Psoas muscle (tissue), 8 donors: ENCODE data around the gene NHP2. TPM values are rescaled to one million over a fixed set of nuclear protein-coding genes. Genes with fewer than 3 reads are reported as not detected.
"Not testable (repeated sequence)": the region's sequence is repeated elsewhere in the genome, so short reads cannot be mapped to it uniquely, and the experiment has no call there.

ENCODE experiments used
- ATAC-seq, 4 donors: fragments of 200-7000 bp; cut with Tn5 transposase; one replicate each; pipeline ENCODE4 v1.9.1; 2020; ENCODE audit warnings: moderate library complexity in 3 of 4, mild to moderate bottlenecking in 2 of 4
- DNase-seq, 2 donors: peaks; one replicate each; pipeline ENCODE4 v3.0.0-alpha.2; 2020
- H3K27ac ChIP-seq: fragments of 200-600 bp; one replicate; pipeline ENCODE4 v1.8.0; 2022
- H3K27me3 ChIP-seq, 3 donors: fragments of 200-600 bp in 1 of 3; one replicate each; pipeline versions ENCODE4 v1.6.1 to v1.8.0; 2013 to 2022; ENCODE audit warnings: low read length in 2 of 3, mild to moderate bottlenecking in 2 of 3, moderate library complexity in 1 of 3; ENCODE audit not compliant: insufficient read depth in 3 of 3
- H3K36me3 ChIP-seq, 2 donors: fragments of 200-600 bp in 1 of 2; one replicate each; pipeline versions ENCODE4 v1.6.1 to v1.8.0; 2013 to 2022; ENCODE audit warnings: low read depth in 1 of 2, mild to moderate bottlenecking in 1 of 2, moderate library complexity in 1 of 2; ENCODE audit not compliant: insufficient read depth in 1 of 2
- H3K4me1 ChIP-seq: fragments of 200-600 bp; one replicate; pipeline ENCODE4 v1.8.0; 2022
- H3K4me3 ChIP-seq: fragments of 200-600 bp; one replicate; pipeline ENCODE4 v1.8.0; 2022; ENCODE audit warnings: mild to moderate bottlenecking
- H3K9me3 ChIP-seq: fragments of 200-600 bp; one replicate; pipeline ENCODE4 v1.8.0; 2022
- WGBS, 3 donors: extraction: QIAGEN DNeasy Blood & Tissue Kit; methylation state at CpG; one replicate each; pipeline versions ENCODE4 v1.1.6 to v1.1.7; 2013; 5-methylcytosine and 5-hydroxymethylcytosine counted together
- intact Hi-C, 2 donors: fragments of 100-400 bp; cut with DNase I; formaldehyde crosslinking; loops; one replicate each; pipeline versions ENCODE4 v1.11.0 to v1.14.2; 2022
- polyA plus RNA-seq, 3 donors: library from polyadenylated mRNA; stranded (reverse); fragments of 200-250 nt; gene quantifications; one replicate each; pipeline ENCODE4 v1.2.3, GENCODE V29; 2013
- total RNA-seq, 4 donors: library from RNA; stranded (reverse); fragmentation: NEBNext Ultra II Directional in 2 of 4; extraction: Animal tissue kit (Norgen Biotek cat#: 25700) in 2 of 4; gene quantifications; one replicate each; pipeline versions ENCODE4 v1.2.1 to v1.2.4, GENCODE V29; 2021 to 2023
- TF ChIP-seq, protein P1 (sequence below): fragments of 200-600 bp; IDR thresholded peaks from one replicate; pipeline ENCODE4 v1.8.0; 2022; ENCODE audit warnings: antibody characterized with exemption
- donor health status: healthy with polysubstance abuse.
- donor health status: DM: no; HTN: no; CAD: no; lungs with moderate emphysema.
- donor health status: Bipolar disorder and iron deficiency.
- donor health status: healthy.
- donor health status: DM: yes; HTN: yes; CAD: no.
- donor health status: DM: no; HTN: no; CAD: no.
- donor health status: DM: no; HTN: no; CAD: no.
- donor health status: DM: yes; HTN: yes; CAD: no.

NHP2 gene
- total and polyA plus RNA-seq, 7 donors, result 86.9 to 301 (median 131) TPM

DNA sequence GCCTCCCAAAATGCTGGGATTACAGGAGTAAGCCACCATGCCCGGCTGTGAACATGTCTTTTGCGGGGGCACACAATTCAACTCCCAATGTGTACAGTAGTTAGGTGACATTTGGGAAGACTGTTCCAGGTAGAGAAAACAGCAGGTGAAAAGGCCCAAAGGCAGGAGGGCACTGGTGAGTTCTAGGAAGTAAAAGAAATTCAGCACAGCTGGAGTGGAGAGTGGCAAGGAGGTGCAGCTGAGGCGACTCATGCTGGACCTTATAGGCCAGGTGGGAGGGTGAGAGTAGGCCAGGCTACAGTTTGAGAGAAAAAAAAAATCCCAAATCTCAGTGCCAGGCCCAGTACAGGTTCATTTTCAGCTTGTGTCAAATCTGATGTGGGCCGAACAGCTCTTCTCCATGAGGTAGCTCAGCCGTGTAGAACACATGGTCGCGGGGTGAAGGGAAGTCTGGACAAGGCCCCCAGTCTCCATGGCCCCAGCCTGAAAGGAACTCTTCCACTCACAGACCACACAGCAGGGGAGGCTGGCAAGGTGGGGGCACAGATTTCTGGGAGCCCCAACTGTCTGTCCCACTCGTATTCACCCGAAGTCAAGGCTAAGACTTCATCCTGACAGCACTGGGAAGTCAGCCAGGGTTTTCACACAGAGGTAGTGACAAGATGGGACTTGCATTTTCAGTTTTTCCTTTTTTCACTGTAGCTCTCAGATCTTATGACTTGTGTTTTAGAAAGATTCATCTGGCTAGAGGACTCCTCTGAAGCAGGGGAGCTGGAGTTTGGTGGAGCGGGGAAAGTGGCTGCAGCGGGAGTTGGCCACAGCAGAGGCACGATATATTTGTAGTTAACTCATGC lies 46.1 kb upstream of the NHP2 start:
- no peaks in the 10 kb centered on the region for H3K9me3 ChIP-seq
- TF ChIP-seq, protein P1, sequence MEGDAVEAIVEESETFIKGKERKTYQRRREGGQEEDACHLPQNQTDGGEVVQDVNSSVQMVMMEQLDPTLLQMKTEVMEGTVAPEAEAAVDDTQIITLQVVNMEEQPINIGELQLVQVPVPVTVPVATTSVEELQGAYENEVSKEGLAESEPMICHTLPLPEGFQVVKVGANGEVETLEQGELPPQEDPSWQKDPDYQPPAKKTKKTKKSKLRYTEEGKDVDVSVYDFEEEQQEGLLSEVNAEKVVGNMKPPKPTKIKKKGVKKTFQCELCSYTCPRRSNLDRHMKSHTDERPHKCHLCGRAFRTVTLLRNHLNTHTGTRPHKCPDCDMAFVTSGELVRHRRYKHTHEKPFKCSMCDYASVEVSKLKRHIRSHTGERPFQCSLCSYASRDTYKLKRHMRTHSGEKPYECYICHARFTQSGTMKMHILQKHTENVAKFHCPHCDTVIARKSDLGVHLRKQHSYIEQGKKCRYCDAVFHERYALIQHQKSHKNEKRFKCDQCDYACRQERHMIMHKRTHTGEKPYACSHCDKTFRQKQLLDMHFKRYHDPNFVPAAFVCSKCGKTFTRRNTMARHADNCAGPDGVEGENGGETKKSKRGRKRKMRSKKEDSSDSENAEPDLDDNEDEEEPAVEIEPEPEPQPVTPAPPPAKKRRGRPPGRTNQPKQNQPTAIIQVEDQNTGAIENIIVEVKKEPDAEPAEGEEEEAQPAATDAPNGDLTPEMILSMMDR, result no peak
- ATAC-seq (no peak), DNase-seq (no peak)
- no peaks in the 10 kb centered on the region for H3K4me1 ChIP-seq
- 83 to 86% (median 84%) methylated on average over 12 of the region's 12 CpGs for WGBS, 3 donors
- no peaks in the 10 kb centered on the region for H3K27me3 ChIP-seq
- H3K4me3 ChIP-seq, result no peak overlapping the region
- H3K27ac ChIP-seq, result no peak overlapping the region
- no peaks in the 10 kb centered on the region for H3K36me3 ChIP-seq
- intact Hi-C loops, result no loop called here

DNA sequence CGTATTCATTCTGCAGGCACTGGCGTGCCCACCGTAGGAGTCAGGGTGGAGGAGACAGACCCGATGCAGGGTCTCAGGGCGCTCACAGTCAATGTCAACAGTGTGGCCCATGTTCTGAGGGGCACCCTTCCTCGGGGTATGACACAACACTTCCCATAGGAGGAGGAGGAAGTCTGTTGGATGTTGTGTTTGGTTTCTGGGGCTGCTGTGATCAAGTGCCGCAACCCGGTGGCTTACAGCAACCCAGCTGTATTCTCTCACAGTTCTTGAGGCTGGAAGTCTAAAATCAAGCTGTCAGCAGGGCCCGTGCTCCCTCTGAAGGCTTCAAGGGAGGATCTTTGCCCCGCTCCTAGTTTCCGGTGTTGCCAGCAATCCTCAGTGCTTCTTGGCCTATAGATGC lies 45.0 kb upstream of the NHP2 start:
- Histone ChIP-seq H3K27me3 (no peaks in the 10 kb centered on the region), H3K27ac (no peak overlapping the region), H3K9me3 (no peaks in the 10 kb centered on the region), H3K4me3 (no peak overlapping the region), H3K36me3 (no peaks in the 10 kb centered on the region), H3K4me1 (no peaks in the 10 kb centered on the region)
- DNase-seq, result no peak
- 84 to 91% (median 88%) methylated on average over 11 of the region's 11 CpGs for WGBS, 3 donors
- TF ChIP-seq, protein P1, result no peak
- intact Hi-C loops, result no loop called here
- ATAC-seq, result no peak

DNA sequence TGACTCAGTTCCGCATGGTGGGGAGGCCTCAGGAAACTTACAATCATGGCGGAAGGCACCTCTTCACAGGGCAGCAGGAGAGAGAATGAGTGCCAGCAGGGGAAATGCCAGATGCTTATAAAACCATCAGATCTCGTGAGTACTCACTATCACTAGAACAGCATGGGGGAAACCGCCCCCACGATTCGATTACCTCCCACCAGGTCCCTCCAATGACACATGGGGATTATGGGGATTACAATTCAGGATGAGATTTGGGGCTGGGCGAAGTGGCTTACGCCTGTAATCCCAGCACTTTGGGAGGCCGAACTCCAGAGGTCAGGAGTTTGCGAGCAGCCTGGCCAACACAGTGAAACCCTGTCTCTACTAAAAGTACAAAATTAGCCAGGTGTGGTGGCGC lies 44.5 kb upstream of the NHP2 start:
- H3K36me3 ChIP-seq, H3K4me1 ChIP-seq, DNase-seq, intact Hi-C loops, H3K27ac ChIP-seq, H3K27me3 ChIP-seq, H3K4me3 ChIP-seq, H3K9me3 ChIP-seq, ATAC-seq: not testable (repeated sequence)
- WGBS, 3 donors, result 70 to 88% (median 84%) methylated on average over 10 to 11 of the region's 11 CpGs

DNA sequence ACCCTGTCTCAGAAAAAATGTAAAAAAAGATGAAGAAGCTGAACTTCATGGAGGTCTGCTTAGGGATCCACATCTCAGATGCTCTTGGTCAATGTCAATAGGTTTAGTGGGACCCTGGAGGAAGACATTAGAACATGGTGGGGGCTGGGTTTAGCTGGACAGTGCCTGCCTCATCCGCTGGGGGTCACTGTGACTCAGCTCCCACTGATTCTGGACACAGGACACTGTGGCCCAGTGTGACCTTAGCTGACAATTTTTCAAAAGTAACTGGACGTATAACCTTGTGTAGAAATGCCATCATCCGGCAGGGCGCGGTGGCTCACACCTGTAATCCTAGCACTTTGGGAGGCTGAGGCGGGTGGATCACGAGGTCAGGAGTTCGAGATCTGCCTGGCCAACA lies 43.3 kb upstream of the NHP2 start:
- H3K27ac ChIP-seq, result no peak overlapping the region
- H3K9me3 ChIP-seq, result no peaks in the 10 kb centered on the region
- TF ChIP-seq, protein P1, result peak; percentile 28
- H3K4me3 ChIP-seq, result no peak overlapping the region
- no peaks in the 10 kb centered on the region for H3K4me1 ChIP-seq
- no peaks in the 10 kb centered on the region for H3K36me3 ChIP-seq
- intact Hi-C loops, result no loop called here
- no peak for DNase-seq
- H3K27me3 ChIP-seq, result no peaks in the 10 kb centered on the region
- 66 to 80% (median 72%) methylated on average over 8 of the region's 8 CpGs for WGBS, 3 donors
- peak in 3 of 4 donors; percentile 47 to 60 (median 58) for ATAC-seq

- no peaks in the 10 kb centered on the region for H3K27me3 ChIP-seq
- no peak overlapping the region for H3K4me3 ChIP-seq
- intact Hi-C loops, result no loop called here
- no peak for DNase-seq
- no peaks in the 10 kb centered on the region for H3K9me3 ChIP-seq
- no peaks in the 10 kb centered on the region for H3K4me1 ChIP-seq
- TF ChIP-seq, protein P1, result no peak
- 66 to 75% (median 67%) methylated on average over 7 of the region's 7 CpGs for WGBS, 3 donors
- no peak overlapping the region for H3K27ac ChIP-seq
- ATAC-seq, result no peak
- H3K36me3 ChIP-seq, result no peaks in the 10 kb centered on the region
These were observed 42.7 kb upstream of the NHP2 start for GRCh38 chr5:178196281-178196812.
